ENCODE results near the gene CCDC89.

GRCh38 chr11:85697747-85698146, 11.8 kb upstream of the CCDC89 start:
- no peak for TF ChIP-seq POLR2AphosphoS5 (IDR thresholded peaks at IDR 0.05; ENCODE audit: low read depth)
- TF ChIP-seq CTCF (conservative IDR thresholded peaks at IDR 0.05; ENCODE audit: low read depth in 2 of 2) = no peak
- no peak for TF ChIP-seq EZH2 (IDR thresholded peaks at IDR 0.05; ENCODE audit: low read depth, unreplicated experiment)
- TF ChIP-seq REST (IDR thresholded peaks at IDR 0.05; ENCODE audit: unreplicated experiment) = no peak
- no peak for TF ChIP-seq CREB1 (CRISPR knock-in tag; IDR thresholded peaks at IDR 0.05; ENCODE audit: low read depth)
- no peak for TF ChIP-seq ETS1 (IDR thresholded peaks at IDR 0.05)
- TF ChIP-seq ZNF331 (CRISPR knock-in tag; IDR thresholded peaks at IDR 0.05; ENCODE audit: low read depth) = no peak
- TF ChIP-seq EZH2phosphoT487 (IDR thresholded peaks at IDR 0.05; ENCODE audit: unreplicated experiment) = no peak
- TF ChIP-seq NANOG (IDR thresholded peaks at IDR 0.05; ENCODE audit: borderline replicate concordance) = no peak
- TF ChIP-seq STAT1 (IDR thresholded peaks at IDR 0.05; ENCODE audit: unreplicated experiment) = no peak
- no peak for TF ChIP-seq ZNF114 (CRISPR knock-in tag; IDR thresholded peaks at IDR 0.05)

Data from GM23338 (cell line).